Activated CD4-positive, alpha-beta T cell treated with anti-CD3 and anti-CD28 coated beads for 36 hours (primary cell): Measurements from ENCODE around the gene NME9. TPM values are rescaled to one million over a fixed set of nuclear protein-coding genes. Genes with fewer than 3 reads are reported as not detected.

ENCODE experiments used
- ATAC-seq: fragments of 200-7000 bp; cut with Tn5 transposase; one replicate; pipeline ENCODE4 v1.10.0; 2021; ENCODE audit warnings: mild to moderate bottlenecking, moderate library complexity
- CTCF ChIA-PET: fragments of 350-600 bp; sonication (Branson Sonifier 250); formaldehyde crosslinking; loops from one replicate; lab custom pipeline; 2021; ENCODE audit warnings: antibody characterized with exemption; lab: Charles Lee
- POLR2A ChIA-PET: fragments of 350-600 bp; sonication (Branson Sonifier 250); formaldehyde crosslinking; loops from one replicate; lab custom pipeline; 2021; ENCODE audit warnings: antibody characterized with exemption, inconsistent platforms; lab: Charles Lee
- DNase-seq: peaks from one replicate; pipeline ENCODE4 v3.0.0-alpha.2; 2020
- H3K27ac Mint-ChIP-seq: one replicate; pipeline ENCODE4 v1.8.0; 2021; ENCODE audit warnings: mixed read lengths
- H3K27me3 Mint-ChIP-seq: one replicate; pipeline ENCODE4 v1.8.0; 2021; ENCODE audit warnings: mixed read lengths
- H3K36me3 Mint-ChIP-seq: one replicate; pipeline ENCODE4 v1.8.0; 2021; ENCODE audit warnings: low read depth, mixed read lengths
- H3K4me1 Mint-ChIP-seq: one replicate; pipeline ENCODE4 v1.8.0; 2021; ENCODE audit warnings: mixed read lengths
- H3K4me3 Mint-ChIP-seq: one replicate; pipeline ENCODE4 v1.8.0; 2021; ENCODE audit warnings: mild to moderate bottlenecking, moderate library complexity, mixed read lengths
- H3K9me3 Mint-ChIP-seq: one replicate; pipeline ENCODE4 v1.8.0; 2021; ENCODE audit warnings: low read depth, mixed read lengths
- intact Hi-C, 2 experiments: fragments of 100-400 bp; cut with DNase I in 1 of 2; cut with micrococcal nuclease in 1 of 2; formaldehyde crosslinking; loops; one replicate each; pipeline versions ENCODE4 v1.14.2 to v1.15.1; 2022 to 2024; cut with DNase I, micrococcal nuclease
- total RNA-seq, 2 experiments: library from RNA; stranded (reverse); gene quantifications; one replicate each; pipeline ENCODE4 v1.2.3, GENCODE V29; 2021

Gene NME9
- total RNA-seq, 2 experiments from 2014 or later = 0.46 to 0.65 TPM

DNA sequence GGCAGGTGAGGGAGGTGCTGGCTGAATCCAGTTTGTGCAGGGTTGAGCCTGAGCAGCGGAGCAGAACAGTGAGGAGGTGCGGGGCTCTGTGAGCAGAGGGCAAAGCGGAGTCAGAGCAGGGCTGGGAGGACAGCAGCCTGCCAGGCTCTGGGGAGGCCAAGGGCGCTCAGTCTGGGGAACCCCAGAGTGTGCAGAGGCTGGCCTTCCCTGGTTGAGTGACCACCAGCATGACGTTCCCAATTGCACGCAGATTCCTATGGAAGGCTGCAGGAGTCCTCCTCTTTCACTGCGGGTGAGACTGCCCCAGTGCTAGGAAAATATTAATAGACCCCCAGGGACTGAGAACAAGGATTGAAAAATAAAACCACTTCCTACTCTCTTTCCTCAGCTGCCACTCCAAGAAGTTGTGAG lies 31.9 kb upstream of the NME9 start:
- no peak overlapping the region for H3K27ac Mint-ChIP-seq
- intact Hi-C loops = no loop called here
- ATAC-seq (no peak), DNase-seq (no peak)
- H3K27me3 Mint-ChIP-seq = no peaks in the 10 kb centered on the region
- H3K4me3 Mint-ChIP-seq = no peak overlapping the region
- H3K4me1 Mint-ChIP-seq = no peaks in the 10 kb centered on the region
- CTCF ChIA-PET = no interaction called here
- POLR2A ChIA-PET = no interaction called here
- H3K36me3 Mint-ChIP-seq = no peaks in the 10 kb centered on the region
- H3K9me3 Mint-ChIP-seq = no peaks in the 10 kb centered on the region

DNA sequence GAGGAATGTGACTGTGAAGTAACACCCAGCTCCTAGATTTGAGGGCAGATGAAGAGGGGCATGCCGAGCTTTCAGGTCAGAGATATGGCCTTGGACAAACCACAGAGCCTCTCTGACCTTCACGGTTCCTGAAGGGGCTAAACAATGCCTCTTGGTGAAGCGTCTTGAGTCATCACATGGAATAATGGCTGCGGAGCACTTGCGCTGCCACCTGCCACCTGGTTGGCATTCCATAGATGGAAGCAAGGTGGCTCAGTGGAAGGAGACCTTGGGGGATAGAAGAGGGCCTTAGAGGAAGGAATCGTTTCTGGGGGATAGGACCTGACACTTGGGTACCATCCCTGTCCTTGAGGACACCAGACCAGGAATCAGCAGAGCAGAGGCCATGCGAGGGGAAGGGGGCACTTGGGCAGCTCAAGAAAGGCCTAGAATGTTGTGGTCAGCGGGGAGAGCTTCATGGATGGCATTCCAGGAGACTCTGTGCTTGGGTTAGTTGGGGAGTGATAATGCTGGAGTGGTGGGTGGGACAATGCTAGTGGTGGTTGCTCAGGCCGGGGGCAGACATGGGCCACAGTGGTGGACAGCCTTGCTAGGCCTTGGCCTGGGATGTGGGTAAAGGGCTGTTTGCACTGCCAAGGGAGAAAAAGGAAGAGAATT lies 31.3 kb upstream of the NME9 start:
- Mint-ChIP-seq H3K4me1 (no peaks in the 10 kb centered on the region), H3K27ac (no peak overlapping the region), H3K27me3 (no peaks in the 10 kb centered on the region), H3K4me3 (no peak overlapping the region), H3K36me3 (no peaks in the 10 kb centered on the region), H3K9me3 (no peaks in the 10 kb centered on the region)
- POLR2A ChIA-PET = no interaction called here
- CTCF ChIA-PET = no interaction called here
- ATAC-seq = no peak
- intact Hi-C loops = no loop called here
- DNase-seq = no peak

DNA sequence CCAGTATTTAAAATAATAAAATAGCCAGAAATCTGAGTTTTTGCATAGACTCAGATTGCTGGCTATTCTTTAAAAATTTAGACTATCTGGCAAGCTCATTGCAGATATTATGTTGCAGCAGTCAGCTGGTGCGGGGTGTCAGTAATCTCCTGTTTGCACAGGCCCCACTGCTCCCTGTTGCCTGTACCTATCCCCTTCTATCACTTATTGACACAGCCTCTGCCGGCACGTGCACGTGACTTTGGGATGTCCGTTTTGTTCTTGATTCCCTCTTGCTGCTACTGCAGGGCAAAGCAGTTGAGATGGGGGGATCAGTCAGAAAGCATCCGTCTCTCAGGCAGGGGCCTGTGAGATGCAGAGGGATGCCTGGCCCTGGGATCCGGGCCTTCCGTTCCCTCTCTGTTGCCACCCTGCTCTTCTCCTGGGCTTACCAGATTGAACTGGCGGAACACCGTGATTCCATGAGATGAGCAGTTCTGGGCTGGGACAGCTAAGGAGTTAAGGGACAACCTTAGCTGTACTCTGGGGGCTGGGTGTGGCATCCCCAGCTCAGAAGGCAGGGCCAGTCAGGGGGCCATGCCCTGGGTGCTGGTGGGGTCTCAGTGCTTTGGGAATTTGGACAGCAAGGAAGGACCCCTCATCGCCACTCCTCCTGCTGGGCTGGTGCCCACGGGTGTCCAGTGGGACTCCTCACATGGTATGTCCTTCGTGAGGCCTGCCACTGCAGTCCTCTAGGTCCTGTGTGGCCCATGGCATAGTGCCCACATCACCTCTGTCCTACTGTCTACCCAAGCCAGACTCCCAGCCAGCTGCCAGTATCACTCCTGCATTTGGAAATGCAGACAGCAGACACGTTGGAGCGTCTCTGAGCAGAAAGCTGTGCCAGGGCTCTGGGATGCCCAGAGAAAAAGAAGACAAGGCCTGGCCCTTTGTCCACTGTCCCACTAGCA lies 30.5 kb upstream of the NME9 start:
- CTCF ChIA-PET = no interaction called here
- POLR2A ChIA-PET = no interaction called here
- no peaks in the 10 kb centered on the region for H3K4me1 Mint-ChIP-seq
- no peak overlapping the region for H3K4me3 Mint-ChIP-seq
- H3K27me3 Mint-ChIP-seq = no peaks in the 10 kb centered on the region
- H3K9me3 Mint-ChIP-seq = no peaks in the 10 kb centered on the region
- DNase-seq = no peak
- no peak for ATAC-seq
- H3K27ac Mint-ChIP-seq = no peak overlapping the region
- intact Hi-C loops = no loop called here
- no peaks in the 10 kb centered on the region for H3K36me3 Mint-ChIP-seq

DNA sequence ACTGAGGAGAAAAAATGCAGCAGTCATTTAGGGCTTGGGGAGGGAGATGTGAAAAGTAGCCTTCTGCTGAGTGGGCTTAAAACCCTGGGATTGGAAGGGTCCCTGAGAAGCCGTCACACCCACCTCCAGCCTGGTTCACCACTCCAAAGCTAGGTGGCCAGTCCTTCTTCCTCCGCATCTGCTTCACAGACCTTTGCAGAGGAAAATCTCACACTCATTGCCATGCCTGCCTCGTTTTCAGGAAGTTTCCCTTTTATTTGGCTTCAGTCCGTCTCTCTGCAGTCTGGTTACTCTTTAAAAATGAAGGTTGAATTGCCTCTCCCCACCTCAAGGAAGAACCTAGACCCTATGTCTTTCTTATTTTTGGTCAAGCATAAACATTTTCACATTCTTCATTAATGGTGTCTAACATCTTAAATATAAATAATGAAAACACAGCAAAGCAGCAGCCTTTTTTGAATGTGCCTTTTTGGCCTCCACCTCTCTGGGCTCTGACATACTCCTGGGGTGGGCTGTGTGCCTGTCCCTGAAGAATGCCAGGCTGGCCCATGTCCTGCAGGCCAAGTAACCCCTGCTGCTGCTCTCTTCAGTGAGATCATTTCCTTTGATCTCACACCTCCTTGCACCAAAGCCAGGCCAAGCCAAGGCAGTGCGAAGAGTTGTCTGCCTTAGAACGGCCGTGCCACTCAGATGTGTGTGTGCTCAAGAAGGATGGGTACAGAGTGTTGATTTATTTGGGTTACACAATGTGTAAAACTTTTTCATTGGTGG lies 29.7 kb upstream of the NME9 start:
- POLR2A ChIA-PET = no interaction called here
- no peaks in the 10 kb centered on the region for H3K4me1 Mint-ChIP-seq
- H3K4me3 Mint-ChIP-seq = no peak overlapping the region
- DNase-seq = no peak
- CTCF ChIA-PET = interaction anchor here (1.1 kb wide), 1 partner anchor 9 kb away, joined by 3 read pairs; no protein-coding TSS in a partner anchor
- H3K27ac Mint-ChIP-seq = no peak overlapping the region
- no peaks in the 10 kb centered on the region for H3K27me3 Mint-ChIP-seq
- H3K9me3 Mint-ChIP-seq = no peaks in the 10 kb centered on the region
- no peaks in the 10 kb centered on the region for H3K36me3 Mint-ChIP-seq
- intact Hi-C loops = no loop called here
- no peak for ATAC-seq

DNA sequence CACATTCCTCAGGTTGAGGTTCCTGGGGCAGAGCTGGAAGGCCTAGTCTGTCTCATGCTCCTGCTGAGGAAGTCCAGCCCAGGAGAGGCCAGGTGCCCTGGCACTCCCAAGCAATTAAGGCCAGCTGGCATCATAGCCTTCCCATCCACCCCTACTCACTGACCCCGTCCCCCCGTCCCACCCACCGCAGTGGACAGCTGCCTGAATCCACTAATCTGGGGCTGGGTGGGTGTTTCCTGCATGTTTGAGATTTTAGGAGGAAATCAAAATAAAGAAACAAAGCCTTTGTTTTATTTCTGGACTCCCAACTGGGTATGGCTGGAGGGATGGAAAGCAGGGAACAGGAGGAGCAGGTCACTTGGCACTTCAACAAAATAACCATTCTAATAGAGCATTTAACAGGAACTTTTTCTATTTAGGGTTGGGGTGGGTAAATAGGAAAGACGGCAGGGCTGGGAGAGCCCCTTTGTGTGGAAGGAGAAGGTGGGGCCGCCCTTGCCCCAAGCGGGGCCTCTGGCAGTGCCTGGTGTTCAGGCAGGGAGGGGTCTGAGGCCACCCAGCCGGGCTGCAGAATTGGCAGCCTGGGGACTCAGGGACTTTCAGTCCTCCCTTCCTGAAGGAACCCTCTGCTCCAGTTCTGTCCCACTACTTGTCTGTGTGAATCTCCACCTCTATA lies 27.2 kb upstream of the NME9 start:
- Mint-ChIP-seq H3K27ac (no peak overlapping the region), H3K4me3 (no peak overlapping the region), H3K9me3 (no peaks in the 10 kb centered on the region), H3K27me3 (no peaks in the 10 kb centered on the region), H3K4me1 (no peaks in the 10 kb centered on the region), H3K36me3 (no peaks in the 10 kb centered on the region)
- ChIA-PET CTCF (interaction anchor here (1.2 kb wide), 1 partner anchor 22 kb away, joined by 4 read pairs; no protein-coding TSS in a partner anchor), POLR2A (no interaction called here)
- intact Hi-C loops = no loop called here
- ATAC-seq (no peak), DNase-seq (no peak)

DNA sequence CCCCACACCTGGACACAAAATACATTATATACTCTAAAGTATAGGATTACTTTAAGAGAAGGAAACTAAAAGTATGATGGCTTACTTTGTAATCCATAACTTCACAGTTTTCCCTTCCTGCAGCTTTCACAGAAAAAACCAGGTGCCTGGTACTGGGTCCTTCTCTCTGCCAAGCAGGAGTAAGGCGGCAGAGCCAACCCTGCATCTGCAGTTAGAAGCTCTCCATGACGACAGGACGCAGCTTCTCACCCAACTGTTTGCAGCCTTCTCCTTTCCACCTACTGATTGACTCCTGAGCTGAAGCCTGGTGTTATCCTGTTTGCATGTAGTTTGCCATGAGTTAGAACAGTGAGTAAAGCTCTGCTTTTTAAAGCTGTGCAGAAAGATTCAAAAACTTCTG lies 25.4 kb upstream of the NME9 start:
- intact Hi-C loops = no loop called here
- H3K4me1 Mint-ChIP-seq = no peaks in the 10 kb centered on the region
- no peak for DNase-seq
- H3K27me3 Mint-ChIP-seq = no peaks in the 10 kb centered on the region
- ChIA-PET POLR2A (interaction anchor here (0.6 kb wide), 1 partner anchor 105 kb away, joined by 5 read pairs; no protein-coding TSS in a partner anchor), CTCF (interaction anchor here (0.7 to 1.3 kb wide), 2 partner anchors 12 to 20 kb away, joined by 3 read pairs; no protein-coding TSS in a partner anchor)
- H3K27ac Mint-ChIP-seq = no peak overlapping the region
- no peak for ATAC-seq
- no peaks in the 10 kb centered on the region for H3K36me3 Mint-ChIP-seq
- no peak overlapping the region for H3K4me3 Mint-ChIP-seq
- no peaks in the 10 kb centered on the region for H3K9me3 Mint-ChIP-seq

DNA sequence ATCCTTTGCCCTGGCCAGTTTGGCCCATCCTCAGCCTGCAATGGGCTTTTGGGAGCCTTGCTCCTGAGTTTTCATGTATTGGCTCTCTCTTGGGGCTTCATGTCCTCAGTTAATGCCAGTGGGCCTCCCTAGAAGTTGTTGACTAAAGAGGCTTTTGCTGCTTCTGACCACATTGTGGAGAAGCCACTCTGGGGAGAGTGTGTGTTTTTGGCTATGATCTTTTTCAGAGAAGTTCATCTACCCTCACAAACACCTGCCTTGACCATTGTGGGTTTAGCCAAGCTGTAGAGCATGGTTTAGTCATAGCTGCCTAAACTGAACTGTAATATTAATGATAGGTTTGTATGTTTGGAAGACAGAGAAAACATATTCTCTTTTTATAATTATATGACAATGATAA lies 24.7 kb upstream of the NME9 start:
- POLR2A ChIA-PET = no interaction called here

DNA sequence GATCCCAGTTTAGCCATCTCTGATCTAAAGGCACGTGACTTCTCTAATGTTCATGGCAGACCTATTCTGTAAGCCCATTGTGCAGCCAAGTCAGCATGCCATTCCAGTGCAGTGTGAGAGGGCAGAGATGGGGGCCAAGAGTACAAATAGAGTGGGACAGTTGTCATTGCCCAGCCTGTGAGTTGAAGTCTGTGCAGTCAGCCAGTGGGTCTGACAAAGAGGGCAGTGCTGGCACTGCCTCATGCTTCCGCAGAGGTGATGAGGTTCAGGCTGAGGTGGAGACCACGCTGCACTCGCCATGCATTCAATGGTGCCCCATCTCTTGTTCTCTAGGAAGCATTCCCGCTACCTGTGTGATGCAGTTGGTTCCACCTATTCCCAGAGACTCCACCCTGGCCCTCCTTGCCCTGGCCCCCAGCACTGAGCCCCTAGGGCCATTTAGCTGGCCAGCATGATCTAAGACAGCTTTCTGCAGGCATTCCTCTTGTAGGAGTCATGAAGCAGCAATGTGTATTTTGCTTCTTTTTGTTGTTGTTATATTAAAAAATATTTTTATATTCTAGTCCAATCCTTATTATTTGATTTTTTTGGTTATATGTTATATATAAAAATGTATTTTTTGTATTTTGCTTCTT lies 22.4 kb upstream of the NME9 start:
- peaks cover 2% of the 10 kb centered on the region for H3K36me3 Mint-ChIP-seq
- ChIA-PET POLR2A (no interaction called here), CTCF (interaction anchor here (1.0 kb wide), 1 partner anchor 9 kb away, joined by 3 read pairs; no protein-coding TSS in a partner anchor)
- H3K27ac Mint-ChIP-seq = no peak overlapping the region
- intact Hi-C loops = no loop called here
- ATAC-seq (no peak), DNase-seq (no peak)
- H3K4me1 Mint-ChIP-seq = peaks cover 6% of the 10 kb centered on the region
- no peaks in the 10 kb centered on the region for H3K9me3 Mint-ChIP-seq
- peaks cover 18% of the 10 kb centered on the region for H3K27me3 Mint-ChIP-seq
- H3K4me3 Mint-ChIP-seq = no peak overlapping the region

More for the DNA sequence above, 24.7 kb upstream of the NME9 start:
- Mint-ChIP-seq H3K4me1 (no peaks in the 10 kb centered on the region), H3K9me3 (no peaks in the 10 kb centered on the region), H3K4me3 (no peak overlapping the region), H3K27ac (no peak overlapping the region), H3K27me3 (peaks cover 4% of the 10 kb centered on the region), H3K36me3 (no peaks in the 10 kb centered on the region)
- intact Hi-C loops = no loop called here
- CTCF ChIA-PET = no interaction called here
- ATAC-seq (no peak), DNase-seq (no peak)

DNA sequence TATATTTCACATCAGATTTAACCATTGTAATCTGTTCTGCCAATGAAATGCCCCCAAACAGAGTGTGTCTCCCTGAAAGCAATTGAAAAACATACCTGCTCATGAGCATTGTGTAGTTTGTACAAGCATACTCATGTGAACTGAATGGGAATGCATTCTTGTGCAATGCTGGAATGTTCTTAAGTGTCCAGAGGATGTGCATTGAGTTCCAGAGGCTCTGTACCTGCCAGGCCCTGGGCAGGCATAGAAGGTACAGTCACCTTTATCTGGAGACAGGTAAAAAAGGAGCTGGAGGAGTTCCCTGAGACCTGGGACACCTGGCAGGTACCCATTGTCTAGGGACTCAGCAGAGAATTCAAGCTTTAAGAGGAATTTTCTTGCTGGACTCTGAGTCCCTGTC lies 21.5 kb upstream of the NME9 start:
- Mint-ChIP-seq H3K36me3 (peaks cover 2% of the 10 kb centered on the region), H3K27ac (no peak overlapping the region), H3K4me1 (peaks cover 6% of the 10 kb centered on the region), H3K27me3 (peaks cover 26% of the 10 kb centered on the region), H3K4me3 (no peak overlapping the region), H3K9me3 (no peaks in the 10 kb centered on the region)
- intact Hi-C loops = no loop called here
- POLR2A ChIA-PET = interaction anchor here (0.6 kb wide), 1 partner anchor 87 kb away, joined by 3 read pairs; no protein-coding TSS in a partner anchor
- no peak for ATAC-seq
- CTCF ChIA-PET = interaction anchor here (0.9 to 1.6 kb wide), 3 partner anchors 9 to 20 kb away, joined by 3 to 5 read pairs (median 3); no protein-coding TSS in a partner anchor
- DNase-seq = no peak

DNA sequence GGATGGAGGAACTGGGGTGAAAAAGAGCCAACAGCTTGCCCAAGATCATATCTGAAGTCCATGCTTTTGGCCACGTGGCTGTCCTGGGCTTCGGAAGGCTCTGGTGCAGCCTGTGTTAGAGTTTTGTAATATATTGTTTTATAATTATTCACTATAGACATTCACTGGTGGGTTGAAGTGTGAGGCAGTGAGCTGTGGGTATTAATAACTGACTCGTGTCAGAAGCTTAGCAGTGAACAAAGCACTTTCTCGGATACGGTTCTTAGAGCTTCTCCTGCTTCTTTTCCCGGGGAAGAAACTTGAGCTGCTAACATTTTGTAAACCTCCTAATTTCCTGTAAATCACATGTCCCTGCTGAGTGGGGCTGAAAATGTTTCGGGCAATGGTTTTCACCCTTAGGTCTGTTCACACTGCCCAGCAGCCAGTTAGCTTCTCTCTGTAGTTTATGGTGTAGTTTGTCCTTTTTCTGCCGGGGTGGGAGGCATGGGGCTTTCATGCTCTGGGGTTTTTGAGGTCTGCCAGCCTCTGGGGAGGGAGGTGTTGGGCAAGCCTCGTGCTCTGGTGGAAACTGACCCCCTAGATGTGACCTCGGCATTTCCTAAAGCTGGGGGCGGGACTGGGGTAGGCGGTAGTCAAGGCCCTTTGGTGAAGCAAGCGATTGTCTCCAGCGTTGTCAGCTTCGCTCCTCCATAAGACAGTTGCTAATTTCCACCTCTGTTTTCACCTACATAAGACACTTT lies 20.4 kb upstream of the NME9 start:
- H3K27me3 Mint-ChIP-seq = peaks cover 32% of the 10 kb centered on the region
- ChIA-PET POLR2A (no interaction called here), CTCF (interaction anchor here (0.6 to 1.6 kb wide), 9 partner anchors 7 to 586 kb away, joined by 3 to 5 read pairs (median 3); no protein-coding TSS in a partner anchor)
- intact Hi-C loops = loop anchor here in 1 of 2 experiments (2.0 kb wide), 1 partner anchor 169 kb away; no protein-coding TSS in a partner anchor
- no peak overlapping the region for H3K4me3 Mint-ChIP-seq
- peaks cover 2% of the 10 kb centered on the region for H3K36me3 Mint-ChIP-seq
- no peak overlapping the region for H3K27ac Mint-ChIP-seq
- H3K9me3 Mint-ChIP-seq = no peaks in the 10 kb centered on the region
- no peak for ATAC-seq
- peaks cover 6% of the 10 kb centered on the region for H3K4me1 Mint-ChIP-seq
- no peak for DNase-seq
